GM18507 (cell line): ENCODE results near the gene CIP2A.

Source experiments
- DNase-seq: peaks from one replicate; pipeline ENCODE4 v3.0.0; 2011; ENCODE audit warnings: low read depth; ENCODE audit not compliant: insufficient read length; ENCODE audit errors: extremely low spot score
- FAIRE-seq: peaks from 2 replicates; lab custom pipeline; 2011; peaks lifted over from hg19 to GRCh38; lab: Jason Lieb, UNC

CIP2A gene

DNA sequence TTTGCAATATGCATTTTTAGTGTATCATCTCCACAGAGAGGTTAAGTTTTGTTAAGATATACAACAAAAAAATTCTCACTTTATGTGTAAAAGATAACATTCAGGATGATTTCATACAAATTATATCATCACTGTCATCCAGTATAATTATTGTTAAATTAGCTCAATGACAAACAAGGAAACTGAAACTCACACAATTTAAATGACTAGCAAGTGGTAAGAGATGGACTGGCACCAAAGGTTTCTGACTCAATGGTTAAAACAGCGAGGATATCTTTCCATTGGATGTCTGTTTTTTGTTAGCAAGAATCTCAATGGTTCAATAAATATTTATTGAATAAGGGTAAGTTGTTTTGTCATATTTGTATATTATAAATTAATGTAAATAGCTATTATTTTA is 22.6 kb downstream of the CIP2A start:
- FAIRE-seq (no peak), DNase-seq (no peak)

DNA sequence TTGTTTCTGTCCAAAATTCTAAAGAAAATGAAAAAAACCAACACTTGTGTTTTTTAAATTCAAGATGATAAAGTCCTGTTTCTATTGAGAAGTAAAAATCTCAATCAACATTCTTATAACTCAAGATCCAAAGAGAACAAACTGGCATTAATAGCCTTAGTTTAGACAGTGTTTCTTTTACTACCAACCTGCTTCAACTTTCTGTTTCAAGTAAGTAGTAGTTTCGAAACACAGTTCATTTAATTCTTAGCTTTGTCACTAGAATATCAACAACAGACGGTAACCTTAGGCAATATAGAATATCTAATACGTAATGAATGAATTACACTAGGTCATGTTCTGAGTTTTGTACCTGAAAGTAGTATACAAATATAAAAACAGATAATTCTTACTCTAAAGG is 23.7 kb downstream of the CIP2A start:
- FAIRE-seq (no peak), DNase-seq (no peak)

DNA sequence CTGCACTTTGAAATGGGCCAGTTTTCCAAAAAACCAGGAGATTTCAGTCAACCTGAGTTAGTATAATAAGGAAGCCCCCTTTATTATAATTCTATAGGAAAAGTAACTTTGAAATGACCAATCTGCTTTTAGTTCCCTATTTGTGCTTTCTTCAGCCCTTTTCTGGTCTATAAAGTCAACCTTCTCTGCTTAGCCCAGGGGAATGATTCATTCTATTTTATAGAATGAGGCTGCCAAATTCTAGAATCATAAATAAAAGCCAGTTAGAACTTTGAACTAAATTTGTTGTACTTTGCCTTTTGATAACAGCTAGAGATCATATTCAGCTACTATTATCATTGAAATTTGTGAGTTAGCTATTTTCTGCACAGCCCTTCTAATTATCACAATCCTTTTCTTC is 24.7 kb downstream of the CIP2A start:
- no peak for FAIRE-seq

DNA sequence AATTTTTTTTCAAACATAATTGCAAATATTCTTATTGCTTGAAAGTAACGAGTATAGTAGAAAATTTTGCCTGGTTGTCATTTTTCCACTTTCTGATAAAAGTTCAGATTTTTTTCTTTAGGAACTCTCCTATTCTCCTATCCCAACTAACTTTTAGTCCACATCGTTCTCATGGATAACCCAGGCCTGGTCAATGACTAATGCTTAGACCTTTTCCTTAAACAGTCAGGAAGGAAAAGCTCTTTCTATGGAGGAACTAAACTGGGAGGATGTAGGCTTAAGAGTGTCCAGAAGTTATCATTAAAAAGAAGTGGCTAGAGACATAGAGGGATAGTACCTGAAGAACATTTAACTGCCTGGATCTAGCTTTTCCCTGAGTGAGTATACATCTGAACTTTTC is 26.7 kb downstream of the CIP2A start:
- FAIRE-seq, result no peak
- DNase-seq, result no peak

More for the DNA sequence above, 24.7 kb downstream of the CIP2A start:
- DNase-seq, result no peak

DNA sequence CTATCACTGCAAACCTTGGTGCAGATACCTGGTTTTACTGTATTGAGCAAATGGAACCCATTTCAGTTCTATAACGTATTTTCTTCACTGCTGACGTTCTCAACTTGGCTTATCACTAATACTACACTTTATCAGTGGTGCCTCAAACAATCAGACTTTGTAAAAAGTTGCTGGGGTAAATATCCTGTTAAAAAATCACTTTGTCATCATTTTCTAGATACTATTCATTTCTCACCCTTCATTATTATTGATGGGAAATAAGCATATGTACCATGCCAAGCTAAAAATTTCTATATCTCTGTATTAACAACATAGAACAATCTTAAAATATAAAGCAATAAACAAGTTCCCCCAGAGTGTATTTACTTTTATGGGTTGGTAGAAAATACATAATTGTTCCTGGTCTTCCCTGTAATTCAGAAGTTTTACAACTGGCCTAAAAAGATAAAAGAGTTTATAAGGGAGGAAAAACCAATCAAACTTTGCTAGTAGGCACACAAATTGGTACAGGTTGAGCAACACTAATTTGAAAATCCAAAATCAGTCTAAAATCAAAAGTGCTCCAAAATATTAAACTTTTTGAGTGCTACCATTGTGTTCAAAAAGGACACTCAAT is 33.2 kb downstream of the CIP2A start:
- FAIRE-seq (no peak), DNase-seq (no peak)

DNA sequence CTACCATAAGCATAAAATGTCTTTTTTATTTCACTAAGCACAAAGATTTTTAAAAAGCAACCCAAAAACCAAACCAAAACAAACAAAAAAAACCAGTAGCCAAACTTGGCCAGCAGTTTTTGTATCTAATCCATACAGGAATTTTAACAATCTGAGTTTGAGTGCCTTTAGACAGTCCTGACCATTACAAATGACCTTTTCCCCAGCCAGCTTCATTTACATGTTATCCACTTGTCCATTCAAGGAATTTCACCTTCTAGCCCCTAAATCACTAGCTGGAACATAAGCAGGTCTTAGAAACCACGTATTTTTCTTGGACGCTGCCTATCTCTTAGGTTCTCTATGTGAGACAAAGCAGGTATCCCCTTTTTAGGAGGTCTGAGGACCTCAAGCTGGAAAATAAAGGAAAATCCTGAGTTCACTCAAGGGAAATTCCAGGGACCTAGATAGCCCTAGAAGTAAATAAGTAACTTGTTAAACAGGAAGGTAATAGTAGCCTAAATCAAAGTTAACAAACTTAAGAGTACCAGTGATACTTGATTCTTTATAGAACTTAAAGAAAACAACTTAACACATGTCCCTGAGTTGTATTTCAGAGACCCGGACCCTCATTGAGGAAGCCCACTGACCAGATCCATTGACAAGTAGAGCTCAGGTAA is 34.2 kb downstream of the CIP2A start:
- DNase-seq, result no peak
- no peak for FAIRE-seq

DNA sequence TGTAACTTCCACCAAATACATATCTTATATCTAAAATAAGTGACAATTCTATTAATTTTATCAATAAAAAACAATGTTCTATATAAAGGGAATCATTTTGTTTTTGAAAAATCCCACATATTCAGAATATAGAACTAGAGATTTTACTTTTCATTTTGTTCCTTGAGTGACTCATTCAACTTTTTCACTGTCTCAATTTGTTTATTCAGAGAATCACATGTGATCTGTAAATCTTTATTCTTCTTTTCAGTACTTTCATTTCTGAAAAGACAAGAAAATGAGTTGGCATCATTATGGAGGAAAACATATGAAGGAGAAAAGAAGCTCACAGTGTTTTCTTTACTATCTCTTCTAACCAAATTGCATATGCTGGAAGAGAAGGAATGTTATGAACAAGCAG is 35.0 kb downstream of the CIP2A start:
- no peak for DNase-seq

DNA sequence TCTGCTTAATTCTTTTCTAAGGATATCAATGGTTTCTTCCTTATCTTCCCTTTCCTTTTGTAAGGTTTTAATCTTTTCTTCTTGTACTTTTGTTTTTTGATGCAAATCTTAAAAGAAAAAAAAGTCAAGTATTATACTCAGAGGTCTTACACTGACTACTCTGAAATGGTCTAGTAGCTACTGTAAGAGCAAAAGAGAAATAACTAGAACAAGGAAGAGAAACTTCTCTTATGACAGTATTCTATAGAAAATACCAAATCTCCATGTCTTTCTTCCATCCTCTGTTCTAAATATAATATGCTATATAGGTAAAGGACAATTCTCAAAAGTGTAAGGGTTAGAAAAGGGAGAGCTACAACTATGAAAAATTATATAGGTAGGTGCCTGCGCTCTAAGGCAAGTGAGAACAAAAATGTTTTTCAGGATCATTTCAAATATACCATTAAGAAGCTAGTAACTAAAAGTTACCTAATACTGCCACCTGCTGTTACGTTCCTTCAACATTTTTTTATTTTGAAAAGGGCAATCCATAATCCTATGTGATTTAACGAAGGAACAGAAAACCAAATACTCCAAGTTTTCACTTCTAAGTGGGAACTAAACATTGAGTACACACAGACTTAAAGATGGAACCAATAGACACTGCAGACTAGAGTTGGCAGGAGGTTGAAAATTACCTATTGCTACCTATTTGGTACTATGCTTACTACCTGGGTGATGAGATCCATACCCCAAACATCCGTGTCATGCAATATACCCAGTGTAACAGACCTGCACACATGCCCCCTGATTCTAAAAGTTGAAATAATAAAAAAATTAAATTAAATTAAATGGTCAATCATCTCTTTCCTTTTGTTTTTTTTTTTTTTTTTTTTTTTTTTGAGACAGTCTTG is 36.7 kb downstream of the CIP2A start:
- FAIRE-seq (peak; percentile 83), DNase-seq (no peak)

More for the DNA sequence above, 35.0 kb downstream of the CIP2A start:
- FAIRE-seq, result no peak

DNA sequence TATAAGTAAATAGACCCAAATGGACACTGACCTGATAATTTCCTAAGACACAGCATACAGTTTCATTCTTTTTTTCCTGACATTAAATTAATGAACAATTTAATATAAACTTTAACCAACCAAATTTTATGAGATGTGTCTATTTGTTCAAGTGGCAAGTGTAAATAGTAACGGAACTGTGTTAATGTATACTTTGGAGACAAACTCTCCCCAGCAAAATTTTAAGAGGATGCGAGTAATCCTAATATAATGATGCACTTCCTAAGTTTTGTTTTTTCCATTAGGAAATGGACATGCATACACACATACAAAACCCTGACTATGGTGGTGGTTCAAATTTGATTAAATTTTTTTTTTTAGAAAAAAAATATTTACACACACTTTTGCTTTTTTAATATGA is 40.4 kb downstream of the CIP2A start:
- FAIRE-seq, result no peak
- DNase-seq, result no peak

DNA sequence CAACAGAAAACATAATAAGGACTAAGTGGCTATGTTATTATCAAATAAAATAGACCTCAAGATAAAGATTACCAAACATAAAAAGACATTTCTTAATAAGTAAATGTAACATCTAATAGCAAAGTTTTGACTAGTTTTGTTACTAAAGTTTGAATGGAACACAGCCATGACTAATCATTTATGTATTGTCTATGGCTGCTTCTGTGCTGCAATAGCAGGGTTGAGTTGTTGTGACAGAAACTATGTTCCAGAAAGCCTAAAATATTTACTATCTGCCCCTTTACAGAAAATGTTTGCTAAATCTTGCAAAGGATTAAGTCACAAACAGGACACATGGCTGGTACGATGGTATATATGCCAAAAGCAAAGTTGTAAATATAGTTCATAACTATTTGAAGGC is 40.9 kb downstream of the CIP2A start:
- FAIRE-seq (no peak), DNase-seq (no peak)

DNA sequence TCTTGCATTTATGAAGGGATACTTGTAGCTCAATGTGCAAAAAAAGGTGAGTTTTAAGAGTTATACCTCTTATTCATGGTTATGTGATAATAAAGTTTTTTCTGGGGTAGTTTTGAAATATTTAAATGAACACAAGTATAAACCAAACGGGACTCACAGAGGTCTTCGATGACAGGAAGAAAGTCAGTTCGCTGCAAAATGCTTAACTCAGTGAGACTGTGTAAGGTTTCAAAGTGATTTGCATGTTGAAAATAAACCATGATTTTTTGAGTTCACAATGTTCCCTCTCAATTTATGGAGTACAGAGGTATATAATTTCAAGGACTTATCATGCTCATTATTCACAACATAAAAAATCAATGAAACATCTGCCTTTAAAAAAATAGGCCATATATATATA is 42.5 kb downstream of the CIP2A start:
- peak; percentile 67 for FAIRE-seq
- no peak for DNase-seq

DNA sequence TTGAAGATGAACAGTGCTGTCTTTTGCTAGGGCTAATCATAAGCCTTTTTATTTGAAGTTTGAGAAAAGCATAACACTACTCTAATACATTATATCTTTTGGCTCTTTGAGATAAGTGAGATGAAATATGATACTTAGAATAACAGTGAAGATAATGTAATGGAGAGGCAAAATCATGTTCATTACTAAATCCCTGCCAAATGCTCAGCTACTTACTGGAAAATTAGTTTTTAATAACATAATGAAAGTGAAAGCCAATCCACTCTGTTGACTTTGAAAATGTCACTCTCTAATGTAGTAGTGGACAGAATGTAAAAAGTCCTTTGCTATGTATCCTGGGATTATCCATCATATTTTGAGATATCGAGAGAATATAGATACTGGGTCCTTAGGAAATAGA is 43.0 kb downstream of the CIP2A start:
- no peak for DNase-seq
- no peak for FAIRE-seq

DNA sequence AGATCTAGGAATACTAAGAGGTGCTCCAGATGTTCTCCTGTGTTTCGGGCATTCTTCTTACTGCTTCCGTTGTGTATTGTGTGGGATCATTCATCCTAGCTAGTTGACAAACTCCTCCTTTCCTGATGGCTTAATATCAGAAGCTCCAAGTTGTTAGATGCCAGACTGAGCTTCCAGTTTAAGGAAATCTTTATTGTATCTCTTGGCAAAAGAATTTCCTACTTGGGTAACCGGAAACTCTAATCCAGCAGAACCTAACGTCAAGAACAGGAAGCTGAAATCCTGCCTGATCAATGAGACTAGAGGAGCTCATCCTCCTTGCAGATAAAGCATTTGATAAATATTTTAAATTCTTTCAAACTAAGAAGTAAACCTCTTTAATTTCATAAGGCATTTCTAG is 51.2 kb downstream of the CIP2A start:
- FAIRE-seq, result no peak
- no peak for DNase-seq

DNA sequence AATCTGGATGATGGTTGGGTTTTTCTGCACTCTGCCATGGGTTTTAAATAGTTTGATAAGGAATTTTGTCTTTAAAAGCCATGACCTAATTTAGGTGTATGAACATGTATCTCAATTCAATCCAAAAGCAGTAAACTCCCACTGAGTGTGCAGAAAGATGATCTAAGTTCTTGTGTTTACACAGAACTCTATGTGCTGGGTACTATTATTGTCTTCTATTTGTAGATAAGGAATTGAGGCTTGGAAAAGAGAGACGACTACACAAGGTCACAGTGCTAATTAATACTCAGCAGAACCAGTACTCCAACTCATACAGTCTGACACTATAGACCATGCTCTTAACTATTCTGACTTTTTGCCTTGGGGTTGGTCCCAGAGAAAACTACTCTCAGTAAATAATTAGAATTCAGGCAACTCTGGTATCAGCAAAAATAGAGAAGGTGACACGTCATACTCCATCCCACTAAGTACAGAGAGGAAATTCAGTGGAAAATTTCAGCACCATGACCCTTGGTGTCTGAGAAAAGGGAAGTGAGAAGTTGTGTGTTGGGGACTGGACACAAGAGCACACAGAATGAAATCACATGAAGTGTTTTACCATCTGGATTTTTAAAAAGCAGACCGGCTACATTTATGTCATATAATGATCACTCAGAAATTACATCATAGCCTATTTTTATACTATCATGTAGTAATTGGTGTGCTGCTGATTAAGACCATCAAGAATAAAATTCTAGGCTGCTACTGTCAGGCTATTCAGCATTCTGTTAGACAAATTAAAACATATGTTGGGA is 60.6 kb downstream of the CIP2A start:
- no peak for DNase-seq
- peak; percentile 41 for FAIRE-seq

DNA sequence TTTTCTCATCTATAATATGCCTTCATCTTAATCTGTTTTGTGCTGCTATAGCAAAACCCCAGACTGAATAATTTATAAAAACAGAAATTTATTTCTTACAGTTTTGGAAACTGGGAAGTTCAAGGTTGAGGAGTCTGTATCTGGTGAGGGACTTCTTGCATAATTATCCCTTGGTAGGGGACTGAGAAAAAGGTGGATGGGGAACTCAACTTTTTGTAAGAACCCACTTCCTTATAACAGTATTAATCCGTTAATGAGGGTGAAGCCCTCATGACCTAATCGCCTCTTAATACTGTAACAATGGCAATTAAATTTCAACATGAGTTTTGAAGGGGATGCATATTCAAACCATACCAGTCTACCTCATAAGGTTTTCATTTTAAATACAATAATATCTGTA is 61.4 kb downstream of the CIP2A start:
- no peak for FAIRE-seq

DNA sequence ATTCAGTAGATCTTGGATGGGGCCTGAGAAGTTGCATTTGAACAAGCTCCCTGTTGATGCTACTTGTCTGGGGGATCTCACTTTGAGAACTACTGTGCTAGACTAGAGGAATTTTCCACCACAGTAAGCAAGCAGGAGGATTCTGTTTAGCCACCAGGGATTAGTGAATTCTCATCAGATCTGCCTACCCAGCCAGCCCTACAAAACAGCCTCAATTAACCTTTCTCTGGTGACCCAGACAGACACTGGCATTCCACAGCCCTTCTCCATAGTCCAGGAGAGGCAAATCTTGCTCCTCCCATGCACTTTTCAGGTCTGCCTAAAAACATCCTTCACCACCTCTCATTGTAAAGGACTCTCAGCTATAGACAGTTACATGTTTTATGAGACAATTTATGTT is 62.1 kb downstream of the CIP2A start:
- DNase-seq, result no peak
- FAIRE-seq, result no peak

More for the DNA sequence above, 61.4 kb downstream of the CIP2A start:
- no peak for DNase-seq

DNA sequence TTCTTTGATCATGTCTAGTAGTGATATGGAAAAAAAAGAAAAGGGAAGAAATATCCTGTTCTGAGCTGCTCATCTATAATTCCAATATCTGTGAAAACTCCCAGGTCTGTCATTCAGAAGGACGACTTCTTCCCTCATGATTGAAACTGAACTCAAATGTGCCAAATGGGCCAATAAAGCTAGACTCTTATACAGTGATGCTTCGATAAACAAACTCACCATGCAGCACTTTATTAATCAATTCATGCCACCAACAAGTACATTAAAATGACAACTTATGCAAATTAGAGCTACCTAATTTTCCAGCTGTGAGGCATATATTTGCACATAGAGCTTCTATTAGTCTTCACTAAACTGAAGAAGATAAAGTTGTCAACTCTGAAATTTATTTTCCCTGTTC is 63.3 kb downstream of the CIP2A start:
- DNase-seq, result no peak
- no peak for FAIRE-seq

DNA sequence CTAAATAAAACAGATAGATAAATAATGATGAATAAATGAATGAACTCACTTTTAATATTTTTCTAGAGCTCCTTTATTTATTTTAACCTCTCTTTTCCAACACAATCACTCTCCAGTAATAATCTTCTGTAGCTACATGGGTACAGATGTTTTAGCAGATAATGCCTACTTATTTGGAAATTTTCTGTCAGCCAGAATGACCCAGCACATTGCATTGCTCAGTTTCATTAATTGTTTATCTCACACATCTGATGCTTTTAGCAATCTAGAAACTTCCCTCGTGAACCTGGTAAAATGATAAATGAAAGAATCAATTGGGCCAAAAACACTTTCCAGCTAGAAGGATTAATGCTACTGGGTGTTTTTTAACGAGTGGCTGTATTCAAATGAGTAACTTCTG is 64.0 kb downstream of the CIP2A start:
- FAIRE-seq (no peak), DNase-seq (no peak)

DNA sequence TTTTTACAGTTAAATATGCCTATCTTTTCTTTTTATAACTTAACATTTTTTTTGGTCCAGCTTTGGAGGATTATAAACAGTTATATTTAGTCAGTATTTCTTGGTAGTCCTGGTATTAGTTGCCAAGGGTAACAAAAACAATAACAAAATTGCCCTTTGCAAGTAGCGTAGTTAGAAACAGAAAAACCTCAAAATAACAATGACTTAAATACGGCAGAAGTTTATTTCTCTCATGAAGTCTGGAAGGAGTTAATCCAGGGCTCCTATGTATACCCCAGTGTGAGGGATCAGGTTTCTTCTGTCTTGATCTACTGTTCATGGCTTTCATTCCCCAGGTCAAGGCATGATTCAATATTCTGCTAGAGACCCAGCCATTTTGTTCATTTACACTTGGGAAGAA is 64.7 kb downstream of the CIP2A start:
- FAIRE-seq, result no peak

DNA sequence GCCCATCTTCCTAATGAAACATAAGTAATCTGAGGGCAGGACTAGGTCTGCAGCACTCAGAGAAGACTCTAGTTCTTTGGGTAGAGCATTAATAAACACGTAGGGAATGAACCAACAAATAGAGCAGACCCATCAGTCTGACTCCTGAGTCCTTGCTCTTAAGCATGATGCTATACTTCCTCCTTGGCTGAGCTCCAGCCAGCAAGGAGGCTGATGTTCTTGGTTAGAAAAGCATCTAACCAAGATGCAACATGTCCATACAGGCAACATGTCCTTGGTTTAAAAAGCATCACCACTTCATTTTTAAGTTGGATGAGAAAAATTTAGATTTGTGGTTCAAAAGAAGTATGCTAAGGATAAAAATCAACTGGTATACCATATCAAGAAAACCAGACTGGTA is 70.3 kb downstream of the CIP2A start:
- DNase-seq, result no peak
- FAIRE-seq, result no peak

More for the DNA sequence above, 64.7 kb downstream of the CIP2A start:
- no peak for DNase-seq
